Epidermal melanocyte (primary cell): Measurements from ENCODE around the gene ZCCHC14.
"Not testable (repeated sequence)": the region's sequence is repeated elsewhere in the genome, so short reads cannot be mapped to it uniquely, and the experiment has no call there.

ENCODE experiments used
- DNase-seq: peaks from one replicate; pipeline ENCODE4 v3.0.0; 2011; ENCODE audit warnings: low spot score; ENCODE audit not compliant: insufficient read length

The ZCCHC14 gene

DNA sequence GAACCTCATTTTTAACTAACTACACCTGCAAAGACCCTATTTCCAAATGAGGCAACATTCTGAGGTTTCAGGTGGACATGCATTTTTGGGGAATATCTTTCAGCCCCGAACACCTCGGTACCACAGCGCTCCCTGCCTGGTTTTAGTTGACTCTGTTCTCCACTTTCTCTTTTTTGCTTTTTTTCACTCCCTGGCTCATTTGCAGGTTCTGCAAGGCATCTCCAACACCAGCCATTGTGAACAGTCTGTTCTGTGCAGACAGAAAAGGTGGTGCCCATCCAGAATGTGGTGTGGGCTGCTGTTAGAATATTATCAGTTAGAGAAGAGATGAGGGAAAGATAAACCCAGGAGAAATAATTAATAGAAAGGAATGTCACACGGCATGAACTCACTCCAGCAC is 32.5 kb upstream of the ZCCHC14 start:
- DNase-seq = no peak

DNA sequence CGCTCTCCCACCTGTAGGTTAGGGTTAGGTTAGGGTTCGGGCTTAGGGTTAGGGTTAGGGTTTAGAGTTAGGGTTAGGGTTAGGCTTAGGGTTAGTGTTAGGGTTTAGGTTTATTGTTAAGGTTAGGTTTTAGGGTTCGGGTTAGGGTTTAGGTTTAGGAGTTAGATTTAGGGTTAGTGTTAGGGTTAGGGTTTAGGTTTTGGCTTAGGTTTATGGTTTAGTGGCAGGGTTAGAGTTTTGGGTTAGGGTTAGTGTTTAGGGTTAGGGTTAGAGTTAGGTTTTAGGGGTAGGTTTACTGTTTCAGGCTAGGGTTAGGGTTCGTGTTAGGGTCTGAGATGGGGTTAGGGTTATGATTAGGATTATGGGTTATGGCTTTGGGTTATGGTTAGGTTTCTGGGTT is 31.6 kb upstream of the ZCCHC14 start:
- DNase-seq = no peak

DNA sequence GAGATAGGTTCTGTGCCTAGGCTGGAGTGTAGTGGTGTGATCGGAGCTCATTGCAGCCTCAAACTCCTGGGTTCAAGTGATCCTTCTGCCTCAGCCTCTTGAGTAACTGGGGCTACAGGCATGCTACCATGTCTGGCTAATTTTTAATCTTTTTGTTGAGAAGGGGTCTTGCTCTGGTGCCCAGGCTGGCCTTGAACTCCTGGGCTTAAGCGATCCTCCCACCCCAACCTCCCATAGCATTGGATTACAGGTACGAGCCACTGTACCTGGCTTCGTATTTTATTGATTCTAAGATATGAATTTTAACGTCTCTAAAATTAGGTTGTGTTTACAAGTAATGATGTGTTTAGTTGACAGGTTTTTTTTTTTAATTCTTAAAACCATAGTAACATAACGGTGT is 30.8 kb upstream of the ZCCHC14 start:
- DNase-seq = not testable (repeated sequence)

DNA sequence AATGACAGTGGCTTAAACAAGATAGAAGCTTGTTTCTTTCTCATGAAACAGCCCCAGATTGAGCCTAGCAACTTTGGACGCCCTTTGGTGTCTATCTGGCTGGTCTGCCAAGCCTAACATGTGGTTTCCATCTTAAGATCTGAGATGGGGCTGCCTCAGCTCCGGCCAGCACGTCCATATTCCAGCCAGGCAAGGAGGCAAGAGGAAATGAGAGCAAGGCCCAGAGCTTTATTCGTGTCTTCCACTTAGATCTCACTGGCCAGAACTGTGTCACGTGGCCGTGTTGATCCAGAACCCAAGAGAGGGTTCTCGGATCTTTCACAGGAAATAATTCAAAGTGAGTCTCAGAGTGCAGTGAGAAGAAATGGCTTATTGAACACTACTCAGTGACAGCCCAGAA is 28.9 kb upstream of the ZCCHC14 start:
- not testable (repeated sequence) for DNase-seq

DNA sequence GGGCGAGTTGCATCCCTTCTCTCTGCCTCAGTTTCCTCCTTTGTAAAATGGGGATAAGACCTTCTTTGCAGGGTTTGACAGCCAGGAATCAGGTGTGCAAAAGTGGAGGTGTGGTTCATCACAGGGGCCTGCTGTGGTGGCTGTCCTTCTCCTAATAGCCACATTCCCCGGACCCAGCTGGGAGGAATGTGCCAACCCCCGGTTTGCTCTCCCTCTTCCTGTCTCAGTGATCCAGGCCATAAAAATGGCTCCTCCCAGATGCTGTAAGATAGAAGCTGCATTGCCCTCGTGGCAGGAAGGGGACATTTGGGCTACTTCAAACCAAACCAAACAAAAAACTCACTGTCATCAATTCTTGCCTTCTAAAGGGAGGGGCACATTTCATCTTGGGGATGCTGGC is 26.3 kb upstream of the ZCCHC14 start:
- DNase-seq = not testable (repeated sequence)

DNA sequence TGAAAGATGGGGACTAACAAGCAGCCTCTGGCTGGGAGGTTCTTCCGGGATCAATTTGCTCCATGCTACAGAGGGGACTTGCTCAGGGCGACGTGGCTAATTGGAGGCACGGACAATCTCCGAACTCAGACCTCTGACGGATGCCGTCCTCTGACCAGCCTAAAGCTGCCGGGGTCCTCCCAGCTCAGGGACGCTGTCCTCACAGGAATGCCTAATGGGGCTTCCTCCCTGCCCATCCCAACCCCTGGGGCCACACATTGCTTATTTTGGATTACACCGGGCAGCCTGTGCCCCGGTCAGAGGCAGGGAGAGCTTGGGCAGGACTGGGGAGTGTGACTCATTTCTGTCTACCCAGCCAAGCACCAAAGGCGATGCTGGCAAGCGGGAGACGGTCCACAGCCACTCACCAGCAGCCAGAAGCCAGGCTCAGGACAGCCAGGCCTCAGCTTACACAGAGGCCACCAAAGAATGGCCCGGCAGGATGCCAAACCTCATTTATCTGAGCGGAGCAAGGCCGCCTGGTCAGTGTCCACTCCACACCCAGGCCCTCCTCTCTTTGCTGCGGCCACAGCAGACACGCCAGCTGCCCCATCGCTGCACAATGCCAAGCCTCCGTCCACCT is 25.7 kb upstream of the ZCCHC14 start:
- not testable (repeated sequence) for DNase-seq

DNA sequence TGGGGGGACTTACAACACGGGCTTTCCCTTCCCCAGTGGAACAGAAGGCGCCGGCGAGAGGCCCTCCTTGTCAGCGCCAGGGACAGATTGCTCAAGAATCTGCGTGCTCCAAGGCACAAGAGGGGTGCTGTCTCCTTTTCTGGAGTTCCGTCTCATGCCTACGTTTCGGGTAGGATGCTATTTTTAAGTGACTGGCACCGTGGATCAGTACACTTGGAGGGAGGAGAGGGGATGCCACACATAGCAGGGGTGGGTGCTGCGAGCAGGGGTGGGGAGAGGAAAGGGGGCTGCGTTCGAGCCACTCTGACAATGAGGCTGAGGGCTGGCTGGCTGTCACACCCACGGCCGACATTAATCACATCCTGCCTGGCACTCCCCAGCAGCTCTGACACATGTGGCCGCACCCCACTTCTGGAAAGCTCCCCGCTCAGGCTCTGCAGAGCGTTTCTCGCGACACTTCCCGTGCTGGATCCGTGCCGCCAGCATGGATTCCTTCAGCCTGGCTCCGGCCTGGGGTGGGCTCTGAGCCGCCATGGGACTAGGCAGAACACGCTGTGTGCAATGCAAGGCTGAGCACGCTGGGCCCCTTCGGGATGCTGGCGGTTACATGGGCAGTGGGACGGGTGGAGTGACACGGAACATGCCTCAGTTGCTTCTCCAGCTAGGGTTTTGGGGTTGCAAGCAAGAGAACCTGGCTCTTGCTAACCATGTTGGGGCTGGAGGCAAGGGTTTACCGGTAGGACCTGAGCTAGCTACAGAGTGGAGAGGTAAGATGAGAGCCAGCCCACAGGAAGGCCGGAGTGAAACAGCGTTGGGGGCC is 25.0 kb upstream of the ZCCHC14 start:
- not testable (repeated sequence) for DNase-seq

DNA sequence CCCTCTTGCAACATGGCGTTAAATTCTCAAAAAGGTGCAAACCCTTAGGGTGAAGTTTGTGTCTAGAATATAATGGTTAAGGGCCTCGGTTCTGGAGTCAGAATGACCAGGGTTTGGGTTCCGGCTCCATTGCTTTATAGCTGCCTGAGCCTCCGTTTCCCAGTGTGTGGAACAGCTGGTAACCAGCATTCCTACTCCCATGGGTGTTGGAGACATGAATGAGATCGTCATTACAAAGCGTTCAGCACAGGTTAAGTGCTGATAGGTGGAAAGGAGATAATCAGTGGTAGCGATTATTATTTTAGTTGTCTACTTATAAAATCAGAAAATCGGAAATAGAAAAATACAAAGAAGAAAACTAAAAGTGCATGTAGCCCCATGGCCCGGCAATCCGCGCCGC is 23.5 kb upstream of the ZCCHC14 start:
- DNase-seq = no peak

DNA sequence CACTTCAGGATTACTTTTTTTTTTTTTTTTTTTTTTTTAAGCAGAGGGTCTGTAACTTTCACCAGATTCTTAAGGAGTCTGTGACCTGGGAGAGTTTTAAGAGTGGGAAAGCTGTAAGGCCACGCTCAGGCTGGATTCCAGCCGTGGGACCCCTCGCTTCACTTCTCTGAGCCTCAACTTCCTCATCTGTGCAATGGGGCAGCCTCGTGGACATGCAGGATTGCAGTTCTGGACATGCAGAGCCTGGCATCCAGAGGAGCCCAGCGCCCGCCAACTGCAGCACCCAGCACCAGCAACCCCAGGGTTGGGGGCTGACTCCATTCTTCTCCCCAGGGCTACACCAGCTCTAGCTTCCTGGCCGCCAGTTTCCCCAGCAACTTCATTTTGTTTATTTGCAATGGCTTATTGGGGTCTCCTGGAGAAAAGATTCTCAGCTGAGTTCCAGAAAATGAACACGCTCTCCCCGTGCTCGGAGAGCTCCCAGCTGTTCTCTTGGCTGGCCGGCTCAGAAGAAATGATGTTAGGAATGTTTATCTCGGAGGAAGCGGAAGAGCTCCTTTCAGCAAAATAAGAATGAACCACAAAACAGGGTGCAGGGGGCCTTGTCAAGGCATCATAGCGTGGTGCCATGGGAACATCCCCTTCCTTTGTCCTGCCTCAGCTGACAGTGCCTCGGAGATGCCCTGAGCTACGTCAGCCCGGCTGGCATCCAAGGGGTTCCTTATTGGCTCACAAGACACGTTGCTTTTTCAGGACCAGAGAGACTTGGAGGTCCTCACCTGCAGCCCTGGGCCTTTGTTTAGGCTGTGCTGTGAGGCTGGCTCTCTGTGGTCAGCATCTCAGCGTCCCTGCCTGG is 22.9 kb upstream of the ZCCHC14 start:
- DNase-seq = no peak

DNA sequence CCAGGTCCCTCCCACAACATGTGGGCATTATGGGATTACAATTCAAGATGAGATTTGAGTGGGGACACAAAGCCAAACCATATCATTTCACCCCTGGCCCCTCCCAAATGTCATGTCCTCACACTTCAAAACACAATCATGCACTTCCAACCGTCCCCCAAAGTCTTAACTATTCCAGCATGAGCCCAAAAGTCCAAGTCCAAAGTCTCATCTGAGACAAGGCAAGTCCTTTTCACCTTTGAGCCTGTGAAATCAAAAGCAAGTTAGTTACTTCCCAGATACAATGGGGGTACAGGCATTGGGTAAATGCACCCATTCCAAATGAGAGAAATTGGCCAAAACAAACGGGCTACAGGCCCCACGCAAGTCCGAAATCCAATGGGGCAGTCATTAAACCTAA is 17.0 kb upstream of the ZCCHC14 start:
- not testable (repeated sequence) for DNase-seq

DNA sequence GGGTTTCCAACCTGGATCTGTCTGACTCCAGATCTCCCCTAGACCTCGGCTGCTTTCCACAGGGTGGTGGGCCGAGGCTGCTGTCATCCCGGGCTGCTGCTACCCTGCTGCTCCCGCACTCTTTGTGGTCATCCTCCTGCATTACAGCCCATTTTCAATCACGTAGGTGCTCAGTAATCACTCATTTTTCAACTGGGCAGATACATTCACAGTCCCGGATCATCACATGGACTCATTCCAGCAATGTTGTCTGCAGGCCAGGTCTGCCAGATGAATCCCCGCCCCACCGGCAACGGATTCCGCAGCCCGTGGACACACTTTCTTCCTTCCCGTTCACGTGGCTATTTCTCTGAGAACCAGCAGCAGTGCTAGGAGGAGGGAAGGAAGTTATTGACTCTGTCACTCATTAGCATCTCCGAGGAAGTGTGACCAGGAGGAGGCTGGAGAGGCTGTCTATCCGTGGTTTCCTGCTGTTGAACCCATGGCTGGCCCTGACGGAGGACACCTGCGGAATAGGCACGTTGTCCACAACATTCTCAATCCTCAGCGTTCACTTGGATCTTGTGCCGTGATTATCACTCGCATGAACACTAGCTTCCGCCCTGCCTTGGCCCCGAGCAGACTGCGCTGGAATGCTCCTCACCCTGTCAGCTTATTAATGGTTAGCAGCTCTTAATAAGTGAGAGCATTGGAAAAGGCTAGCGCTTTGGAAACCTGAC is 14.7 kb upstream of the ZCCHC14 start:
- no peak for DNase-seq

DNA sequence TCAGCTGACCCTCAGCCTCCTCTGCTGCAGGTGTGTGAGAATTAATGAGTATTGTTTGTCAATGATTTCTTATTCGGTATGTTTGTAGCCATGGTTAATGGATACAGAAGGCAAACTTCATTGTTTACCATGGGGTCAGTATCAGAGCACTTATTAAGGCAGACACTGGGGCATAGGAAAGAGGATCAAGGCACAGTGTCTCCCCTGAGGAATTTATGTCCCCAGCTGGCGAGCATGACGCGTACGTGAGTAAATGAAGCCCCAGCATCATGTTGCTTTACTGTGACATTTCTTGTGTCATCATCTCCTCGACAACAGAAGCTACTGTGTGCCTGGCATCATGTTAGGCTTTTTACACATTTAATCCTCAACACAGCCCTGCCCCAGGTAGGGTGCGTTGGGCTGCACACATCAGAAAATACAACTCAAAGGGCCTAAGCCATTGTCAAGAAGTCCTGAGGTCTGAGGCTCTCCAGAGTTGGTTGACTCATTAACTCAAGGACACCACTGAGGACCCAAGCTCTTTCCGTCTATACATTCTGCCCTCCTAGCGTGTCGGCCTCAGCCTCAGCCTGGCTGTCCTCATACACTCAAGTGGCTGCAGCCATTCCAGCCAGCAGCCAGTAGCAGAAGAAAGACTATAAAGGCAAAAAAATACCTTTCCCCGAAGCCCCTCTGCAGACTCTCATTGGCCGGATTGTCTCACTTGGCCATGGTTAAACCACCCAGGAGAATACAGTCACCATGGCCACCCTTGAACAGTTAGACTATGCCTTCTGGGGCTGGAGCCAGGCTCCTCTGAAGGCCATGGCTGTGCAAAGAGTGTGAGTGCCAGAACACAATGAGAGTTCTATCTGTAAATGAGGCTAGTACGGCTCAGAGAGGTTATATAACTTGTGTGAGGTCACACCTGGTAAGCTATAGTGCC is 13.9 kb upstream of the ZCCHC14 start:
- no peak for DNase-seq

DNA sequence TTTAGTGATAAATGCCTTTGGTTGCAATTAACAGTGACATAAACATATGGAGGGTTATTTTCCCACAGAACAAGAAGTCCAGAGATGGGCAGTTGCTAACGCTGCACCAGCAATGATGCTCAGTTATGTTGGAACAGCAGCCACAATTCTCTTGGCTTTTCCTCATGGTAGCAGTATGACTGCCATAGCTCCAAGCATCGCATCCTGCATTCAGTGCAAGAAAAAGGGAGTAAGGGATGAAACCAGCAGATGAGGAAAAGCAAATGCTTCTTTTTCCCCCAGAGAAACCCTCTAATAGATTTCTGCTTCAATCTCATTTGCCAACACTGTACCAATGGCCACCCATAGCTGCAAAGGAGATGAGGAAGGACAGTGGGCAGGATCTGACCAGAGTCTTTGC is 13.0 kb upstream of the ZCCHC14 start:
- DNase-seq = no peak

DNA sequence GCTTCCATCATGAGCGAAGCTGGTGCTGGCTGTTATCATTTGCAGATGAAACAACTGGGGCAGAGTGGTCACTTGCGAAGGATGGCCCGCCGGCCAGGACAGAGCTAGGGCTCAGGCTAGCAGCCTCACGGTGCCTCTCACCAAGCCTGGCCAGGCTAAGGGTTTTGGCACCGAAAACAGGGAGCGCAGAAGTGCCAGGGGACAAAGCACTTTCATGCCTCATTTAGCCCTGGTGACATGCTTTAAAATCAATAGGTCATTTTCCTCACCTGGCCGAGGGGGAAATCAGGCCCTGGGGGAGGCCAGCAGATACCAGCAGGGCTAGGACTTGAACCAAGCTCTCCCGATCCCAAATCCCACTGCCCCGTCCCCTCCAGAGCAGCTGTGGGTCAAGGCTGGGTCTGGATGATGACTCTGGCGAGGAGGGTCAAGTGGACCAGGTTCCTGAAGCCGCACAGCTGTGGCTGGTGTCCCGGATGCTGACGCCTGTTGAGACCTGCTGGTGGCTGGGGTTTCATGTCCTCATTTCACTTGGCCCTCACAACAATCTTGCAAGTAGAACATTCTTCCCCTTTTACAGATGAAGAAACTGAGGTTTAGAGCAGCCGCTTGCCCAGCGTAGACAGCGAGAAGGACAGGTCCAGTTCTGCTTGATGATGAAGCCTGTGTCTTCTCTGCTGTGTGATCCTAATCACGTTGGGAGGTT is 10.6 kb upstream of the ZCCHC14 start:
- DNase-seq = not testable (repeated sequence)

DNA sequence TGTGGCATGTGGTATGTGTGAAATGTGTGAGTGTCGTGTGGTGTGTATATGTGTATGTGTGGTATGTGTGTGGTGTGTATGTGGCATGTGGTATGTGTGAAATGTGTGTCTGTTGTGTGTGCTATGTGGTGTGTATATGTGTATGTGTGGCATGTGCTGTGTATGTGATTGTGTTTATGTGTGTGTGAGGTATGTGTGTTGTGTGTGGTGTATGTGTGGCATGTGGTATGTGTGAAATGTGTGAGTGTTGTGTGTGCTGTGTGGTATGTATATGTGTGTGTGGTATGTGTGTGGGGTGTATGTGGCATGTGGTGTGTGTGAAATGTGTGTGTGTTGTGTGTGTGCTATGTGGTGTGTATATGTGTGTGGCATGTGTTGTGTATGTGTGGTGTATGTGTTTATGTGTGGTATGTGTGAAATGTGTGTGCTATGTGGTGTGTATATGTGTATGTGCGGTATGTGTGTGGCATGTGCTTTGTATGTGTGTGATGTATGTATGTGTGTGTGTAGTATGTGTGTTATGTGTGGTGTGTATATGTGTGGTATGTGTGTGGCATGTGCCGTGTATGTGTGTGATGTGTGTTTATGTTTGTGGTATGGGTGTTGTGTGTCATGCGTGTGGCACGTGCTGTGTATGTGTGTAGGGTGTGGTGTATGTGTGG is 9.6 kb upstream of the ZCCHC14 start:
- no peak for DNase-seq

DNA sequence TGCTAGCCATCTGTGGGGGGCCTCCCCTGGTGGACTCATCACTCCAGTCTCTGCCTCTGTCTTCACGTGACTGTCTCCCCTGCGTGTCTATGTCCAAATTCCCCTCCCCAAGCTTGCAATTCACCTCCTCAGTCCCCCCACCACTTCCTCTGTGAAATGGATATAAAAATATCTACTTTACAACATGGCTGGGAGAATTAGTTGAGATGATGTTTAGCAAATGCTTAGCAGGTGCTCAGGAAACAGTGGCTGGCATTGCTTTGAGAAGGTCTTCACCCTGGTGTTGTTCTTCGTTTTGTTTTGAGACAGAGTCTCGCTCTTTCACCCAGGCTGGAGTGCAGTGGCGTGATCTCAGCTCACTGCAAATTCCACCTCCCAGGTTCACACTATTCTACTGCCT is 8.3 kb upstream of the ZCCHC14 start:
- no peak for DNase-seq

DNA sequence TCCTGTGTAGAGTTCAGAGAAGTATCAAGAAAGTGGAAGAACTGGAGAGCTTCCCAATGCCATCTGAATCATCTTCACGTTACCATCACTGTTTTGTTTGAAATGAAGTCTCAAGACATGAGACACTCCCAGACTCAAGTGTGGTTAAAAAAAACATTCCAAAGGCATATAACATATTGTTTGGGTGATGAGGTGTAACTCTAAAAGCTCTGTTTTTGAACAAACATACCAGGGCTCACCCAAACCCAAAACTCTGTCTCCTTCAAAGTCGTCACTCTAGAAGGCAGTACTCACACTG is 6.3 kb upstream of the ZCCHC14 start:
- no peak for DNase-seq

DNA sequence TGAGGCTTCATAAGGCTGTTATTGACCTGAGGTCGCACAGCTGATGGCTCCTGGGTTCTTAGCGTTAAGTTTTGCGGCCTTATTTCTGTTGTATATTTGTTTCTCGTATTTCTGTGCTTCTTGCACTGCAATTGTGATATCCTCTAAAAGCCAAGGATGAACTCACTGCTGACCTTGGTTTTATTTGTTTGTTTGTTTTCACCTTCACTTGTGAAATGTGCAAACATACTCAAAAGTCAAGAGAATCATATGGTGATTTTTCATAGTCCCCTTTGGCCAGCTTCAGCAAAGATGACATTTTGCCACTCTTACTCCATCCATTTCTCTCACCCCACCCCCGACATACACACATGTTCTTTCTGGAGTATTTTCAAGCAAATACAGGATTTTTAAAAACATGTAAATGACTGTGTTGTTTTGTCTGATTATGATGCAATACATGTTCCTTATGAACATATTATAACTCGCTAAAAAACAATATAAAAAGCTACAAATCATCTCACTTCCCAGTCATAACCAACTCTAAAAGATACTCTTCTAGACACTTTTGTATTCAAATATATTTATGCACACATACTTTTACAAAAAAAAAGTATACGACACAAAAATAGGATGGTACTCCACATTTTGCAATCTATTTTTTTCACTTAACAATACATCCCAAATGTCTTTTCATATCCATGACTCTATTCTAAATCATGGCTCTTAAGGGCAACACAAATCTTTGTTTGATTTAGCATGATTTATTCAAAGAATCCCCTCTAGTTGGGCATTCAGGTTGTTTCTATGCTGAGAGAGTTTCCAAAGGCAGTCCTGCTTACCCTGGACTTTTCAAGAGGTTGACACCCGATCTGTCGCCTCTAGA is 5.7 kb upstream of the ZCCHC14 start:
- no peak for DNase-seq
